GM12874 (cell line): ENCODE results near the gene STYX.

Source experiments
- TF ChIP-seq, protein P1 (sequence below): IDR thresholded peaks from 2 replicates; pipeline ENCODE4 v1.5.1; 2011; ENCODE audit warnings: low read depth, mild to moderate bottlenecking, control low read depth, low read length, moderate library complexity; ENCODE audit not compliant: insufficient read depth

Gene STYX

DNA sequence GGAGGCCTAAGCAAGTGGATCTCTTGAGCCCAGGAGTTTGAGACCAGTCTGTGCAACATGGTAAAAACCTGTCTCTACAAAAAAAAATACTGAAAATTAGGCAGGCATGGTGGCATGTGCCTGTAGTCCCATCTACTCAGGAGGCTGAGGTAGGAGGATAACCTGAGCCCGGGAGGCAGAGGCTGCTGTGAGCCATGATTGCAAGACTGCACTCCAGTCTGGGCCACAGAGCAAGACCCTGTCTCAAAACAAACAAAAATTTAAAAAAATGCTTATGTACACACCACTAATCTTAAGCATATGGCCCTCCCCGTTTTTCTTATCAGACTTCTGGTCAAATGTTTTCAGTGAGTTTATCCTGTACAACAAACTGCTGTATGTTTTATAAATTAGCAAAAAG, 63.1 kb downstream of the STYX start:
- TF ChIP-seq, protein P1, sequence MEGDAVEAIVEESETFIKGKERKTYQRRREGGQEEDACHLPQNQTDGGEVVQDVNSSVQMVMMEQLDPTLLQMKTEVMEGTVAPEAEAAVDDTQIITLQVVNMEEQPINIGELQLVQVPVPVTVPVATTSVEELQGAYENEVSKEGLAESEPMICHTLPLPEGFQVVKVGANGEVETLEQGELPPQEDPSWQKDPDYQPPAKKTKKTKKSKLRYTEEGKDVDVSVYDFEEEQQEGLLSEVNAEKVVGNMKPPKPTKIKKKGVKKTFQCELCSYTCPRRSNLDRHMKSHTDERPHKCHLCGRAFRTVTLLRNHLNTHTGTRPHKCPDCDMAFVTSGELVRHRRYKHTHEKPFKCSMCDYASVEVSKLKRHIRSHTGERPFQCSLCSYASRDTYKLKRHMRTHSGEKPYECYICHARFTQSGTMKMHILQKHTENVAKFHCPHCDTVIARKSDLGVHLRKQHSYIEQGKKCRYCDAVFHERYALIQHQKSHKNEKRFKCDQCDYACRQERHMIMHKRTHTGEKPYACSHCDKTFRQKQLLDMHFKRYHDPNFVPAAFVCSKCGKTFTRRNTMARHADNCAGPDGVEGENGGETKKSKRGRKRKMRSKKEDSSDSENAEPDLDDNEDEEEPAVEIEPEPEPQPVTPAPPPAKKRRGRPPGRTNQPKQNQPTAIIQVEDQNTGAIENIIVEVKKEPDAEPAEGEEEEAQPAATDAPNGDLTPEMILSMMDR: no peak

DNA sequence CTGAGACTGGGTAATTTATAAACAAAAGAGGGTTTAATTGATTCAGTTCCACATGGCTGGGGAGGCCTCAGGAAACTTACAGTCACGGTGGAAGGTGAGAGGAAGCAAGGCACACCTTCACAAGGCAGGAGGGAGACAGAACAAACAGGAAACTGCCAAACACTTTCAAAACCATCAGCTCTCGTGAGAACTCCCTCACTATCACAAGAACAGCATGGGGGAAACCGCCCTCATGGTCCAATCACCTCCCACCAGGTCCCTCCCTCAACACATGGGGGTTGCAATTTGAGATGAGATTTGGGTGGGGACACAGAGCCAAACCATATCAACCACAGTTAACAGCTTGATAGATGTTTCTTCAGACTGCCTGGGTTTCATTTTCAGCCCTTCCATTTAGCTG, 67.7 kb downstream of the STYX start:
- TF ChIP-seq, protein P1: no peak

DNA sequence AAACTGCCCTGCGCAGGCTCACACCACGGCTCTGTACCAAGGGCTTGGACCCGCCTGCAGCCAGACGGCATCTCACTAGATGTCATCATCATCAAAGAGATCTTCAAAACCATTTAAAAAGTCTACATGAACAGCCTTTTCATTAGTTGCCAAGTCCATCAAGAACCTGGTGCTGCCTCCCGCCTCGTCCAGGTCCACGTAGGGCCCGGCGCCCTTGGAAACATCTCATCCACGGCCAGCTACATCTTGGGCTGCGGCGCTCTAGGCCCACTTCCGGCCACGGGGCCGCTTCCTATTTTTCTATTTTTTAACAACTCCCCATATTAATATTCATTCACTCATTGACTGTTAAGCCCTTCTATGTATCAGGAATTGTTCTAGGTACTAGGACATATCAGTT, 68.9 kb downstream of the STYX start:
- TF ChIP-seq, protein P1: no peak

DNA sequence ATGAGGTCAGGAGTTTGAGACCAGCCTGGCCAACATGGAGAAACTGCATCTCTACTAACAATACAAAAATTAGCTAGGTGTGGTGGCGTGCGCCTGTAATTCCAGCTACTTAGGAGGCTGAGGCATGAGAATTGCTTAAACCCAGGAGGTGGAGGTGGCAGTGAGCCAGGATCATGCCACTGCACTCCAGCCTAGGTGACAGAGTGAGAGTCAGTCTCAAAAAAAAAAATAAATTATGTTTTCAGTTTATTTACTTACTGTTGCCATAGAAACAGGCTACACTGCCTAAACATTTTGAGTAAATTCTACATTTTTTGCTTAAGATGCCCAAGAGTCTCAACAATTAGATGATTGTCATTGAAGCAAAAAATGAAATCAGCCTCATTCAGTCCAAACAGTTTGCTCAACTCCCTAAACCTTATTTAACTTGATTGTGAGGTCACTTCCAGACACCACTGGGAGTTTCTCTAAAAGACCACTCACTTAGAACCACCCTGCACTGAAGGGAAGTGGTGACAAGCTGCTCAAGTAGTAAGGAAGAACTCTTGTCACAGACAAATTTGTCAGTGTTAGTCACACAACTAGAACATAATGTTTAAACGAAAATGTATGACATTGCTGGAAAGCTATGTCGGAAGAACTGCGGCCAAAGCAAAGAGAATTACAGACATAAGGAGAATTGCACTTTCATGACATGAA, 71.2 kb downstream of the STYX start:
- TF ChIP-seq, protein P1: no peak

DNA sequence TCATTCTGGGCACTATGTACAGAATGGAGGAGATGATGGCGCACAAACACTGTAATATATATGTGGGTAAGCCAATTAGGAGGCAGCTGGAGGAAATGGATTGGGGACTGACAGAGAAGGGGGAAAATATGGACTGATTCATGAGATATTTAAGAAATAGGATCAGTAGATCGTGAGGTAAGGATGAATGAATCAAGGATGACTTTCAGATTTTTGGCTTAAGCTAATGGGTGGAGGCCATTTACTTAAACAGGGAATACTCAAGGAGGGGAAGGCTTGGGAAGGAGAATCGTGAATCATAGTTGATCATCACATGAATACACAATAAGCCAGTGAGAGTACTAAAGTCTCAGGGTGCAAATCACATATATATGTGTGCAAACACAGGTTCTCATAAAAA, 72.6 kb downstream of the STYX start:
- TF ChIP-seq, protein P1: no peak

DNA sequence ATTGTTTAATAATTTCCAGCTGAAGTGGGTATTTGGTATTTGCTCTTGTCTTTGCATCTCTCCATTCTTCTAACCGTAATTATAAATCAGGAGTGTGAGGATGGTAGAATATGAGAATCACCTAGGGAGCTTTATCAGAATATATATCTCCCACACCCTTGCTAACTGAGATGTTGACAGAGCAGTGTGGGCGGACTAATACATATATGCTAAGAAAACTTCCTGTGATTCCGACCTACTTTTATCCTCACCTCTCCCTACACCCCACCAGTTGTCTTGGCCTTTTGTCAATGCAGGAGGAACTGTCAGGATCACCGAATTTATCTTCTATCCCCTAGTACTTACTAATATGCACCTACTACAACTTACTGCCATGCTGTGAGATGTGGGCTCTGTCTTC, 76.1 kb downstream of the STYX start:
- TF ChIP-seq, protein P1: no peak

DNA sequence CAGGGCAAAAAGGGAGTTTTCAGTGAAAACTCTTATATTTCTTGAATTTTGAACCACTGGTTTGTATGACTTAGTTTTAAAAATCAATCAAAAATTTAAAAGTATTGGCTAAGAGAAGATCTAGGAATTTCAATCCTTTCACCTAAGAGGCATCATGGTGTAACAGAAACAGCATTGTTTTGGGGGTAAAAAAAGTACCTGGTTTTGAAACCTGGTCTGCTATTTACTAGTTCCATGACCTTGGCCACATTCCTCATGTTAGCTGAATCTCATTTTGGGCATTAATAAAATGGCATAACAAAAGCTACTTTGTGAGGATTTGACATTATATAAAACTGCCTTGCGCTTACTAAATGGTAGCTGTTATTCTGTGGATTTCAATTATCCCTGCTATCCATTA, 78.1 kb downstream of the STYX start:
- TF ChIP-seq, protein P1: no peak
